BJ (cell line): ENCODE measurements around the gene RIPK3. TPM values are rescaled to one million over a fixed set of nuclear protein-coding genes. Genes with fewer than 3 reads are reported as not detected.

Source experiments
- CTCF ChIA-PET: fragments of 350-600 bp; formaldehyde crosslinking; extraction: SDS; loops from one replicate; lab custom pipeline; 2021; ENCODE audit warnings: antibody characterized with exemption, inconsistent platforms; lab: Yijun Ruan, JAX
- POLR2A ChIA-PET: fragments of 300-600 bp; sonication (Branson Sonifier 250); formaldehyde crosslinking; extraction: SDS; loops from one replicate; lab custom pipeline; 2021; ENCODE audit warnings: antibody characterized with exemption; lab: Charles Lee
- DNase-seq: peaks from one replicate; pipeline ENCODE4 v3.0.0-alpha.2; 2011; ENCODE audit warnings: low read depth
- H3K27me3 ChIP-seq: 2 replicates; pipeline ENCODE4 v1.6.0; 2011; ENCODE audit warnings: low read length; ENCODE audit not compliant: control insufficient read depth, insufficient read depth
- H3K36me3 ChIP-seq: 2 replicates; pipeline ENCODE4 v1.5.1; 2011; ENCODE audit warnings: low read length; ENCODE audit not compliant: control insufficient read depth, insufficient read depth
- H3K4me3 ChIP-seq: 2 replicates; pipeline ENCODE4 v1.5.1; 2011; ENCODE audit warnings: low read depth, mild to moderate bottlenecking, control low read depth, low read length
- CTCF ChIP-seq: IDR thresholded peaks from 2 replicates; pipeline ENCODE4 v1.5.1; 2011; ENCODE audit warnings: low read depth, mild to moderate bottlenecking, control low read depth, inconsistent platforms, low read length, moderate library complexity; ENCODE audit not compliant: insufficient read depth
- polyA plus RNA-seq: library from polyadenylated mRNA; depleted of rRNA; stranded (reverse); fragments of >200 nt; gene quantifications from 2 replicates; pipeline ENCODE4 v1.2.3, GENCODE V29; 2011

The RIPK3 gene
- polyA plus RNA-seq, 1 experiment: 4.4 TPM

- no peak for DNase-seq
- POLR2A ChIA-PET: no interaction called here
- H3K4me3 ChIP-seq: peak overlapping the region; percentile 98
Measured at GRCh38 chr14:24369907-24370687, 30.3 kb upstream of the RIPK3 start.

GRCh38 chr14:24369463-24369862 lies 29.7 kb upstream of the RIPK3 start:
- ChIA-PET POLR2A (no interaction called here), CTCF (interaction anchor here (0.8 to 8.4 kb wide), 5 partner anchors 9 to 62 kb away, joined by 3 to 59 read pairs (median 5); partner anchors contain the start of genes ADCY4, CBLN3, CIDEB and KHNYN)

More at GRCh38 chr14:24369907-24370687, 30.3 kb upstream of the RIPK3 start:
- CTCF ChIA-PET: interaction anchor here (0.7 to 8.4 kb wide), 9 partner anchors 8 to 66 kb away, joined by 3 to 59 read pairs (median 4); partner anchors contain the start of genes ADCY4, CBLN3, CIDEB and KHNYN
- Histone ChIP-seq H3K36me3 (peaks cover 36% of the 10 kb centered on the region), H3K27me3 (no peaks in the 10 kb centered on the region)
- TF ChIP-seq CTCF: no peak

GRCh38 chr14:24368562-24369252 lies 28.9 kb upstream of the RIPK3 start:
- CTCF ChIA-PET: interaction anchor here (1.4 to 8.4 kb wide), 3 partner anchors 18 to 62 kb away, joined by 3 to 59 read pairs (median 51); partner anchors contain the start of genes ADCY4, CBLN3 and KHNYN

More at GRCh38 chr14:24369463-24369862, 29.7 kb upstream of the RIPK3 start:
- Histone ChIP-seq H3K36me3 (peaks cover 33% of the 10 kb centered on the region), H3K27me3 (no peaks in the 10 kb centered on the region), H3K4me3 (peak overlapping the region; percentile 98)
- no peak for TF ChIP-seq CTCF
- no peak for DNase-seq

GRCh38 chr14:24368212-24368561 lies 28.4 kb upstream of the RIPK3 start:
- CTCF ChIA-PET: interaction anchor here (1.4 to 8.4 kb wide), 3 partner anchors 17 to 63 kb away, joined by 3 to 59 read pairs (median 51); partner anchors contain the start of genes ADCY4, CBLN3 and KHNYN
- POLR2A ChIA-PET: no interaction called here
- TF ChIP-seq CTCF: no peak
- Histone ChIP-seq H3K27me3 (no peaks in the 10 kb centered on the region), H3K36me3 (peaks cover 25% of the 10 kb centered on the region), H3K4me3 (peak overlapping the region; percentile 98)
- DNase-seq: no peak

More at GRCh38 chr14:24368562-24369252, 28.9 kb upstream of the RIPK3 start:
- 0 out of 2 replicates have a peak, but pooled peaks have one; percentile 1 for TF ChIP-seq CTCF
- Histone ChIP-seq H3K36me3 (peaks cover 30% of the 10 kb centered on the region), H3K27me3 (no peaks in the 10 kb centered on the region), H3K4me3 (peak overlapping the region; percentile 98)
- POLR2A ChIA-PET: no interaction called here
- DNase-seq: peak; percentile 51
